Sigmoid colon (tissue), 7 donors: ENCODE measurements around the gene ARFIP1. TPM values are rescaled to one million over a fixed set of nuclear protein-coding genes. Genes with fewer than 3 reads are reported as not detected.
A peak's percentile ranks its signal among the peaks of the same experiment; 100 is the strongest.

Experiments used
- DNase-seq: peaks from one replicate; pipeline ENCODE4 v3.0.0-alpha.2; 2019
- H3K27ac ChIP-seq, 4 donors: fragments of 200-600 bp; sonication (generic); one replicate each; pipeline ENCODE4 v1.5.1; 2016 to 2019; ENCODE audit warnings: mild to moderate bottlenecking in 1 of 4
- H3K27me3 ChIP-seq, 3 donors: fragments of 200-600 bp; sonication (generic); one replicate each; pipeline ENCODE4 v1.5.1; 2019; ENCODE audit warnings: mild to moderate bottlenecking in 1 of 3
- H3K36me3 ChIP-seq, 4 donors: fragments of 200-600 bp; sonication (generic); one replicate each; pipeline ENCODE4 v1.5.1; 2016 to 2019
- H3K4me1 ChIP-seq, 4 donors: fragments of 200-600 bp; sonication (generic); one replicate each; pipeline ENCODE4 v1.5.1; 2017 to 2019
- H3K4me3 ChIP-seq, 4 donors: fragments of 200-600 bp; sonication (generic); one replicate each; pipeline ENCODE4 v1.5.1; 2017 to 2019; ENCODE audit warnings: mild to moderate bottlenecking in 2 of 4, moderate library complexity in 1 of 4
- H3K9me3 ChIP-seq, 4 donors: fragments of 200-600 bp in 3 of 4; sonication (generic) in 3 of 4; one replicate each; pipeline versions ENCODE4 v1.5.1 to v1.6.1; 2013 to 2019
- CTCF ChIP-seq, 4 experiments: fragments of 450-650 bp in 3 of 4; fragments of 200-600 bp in 1 of 4; IDR thresholded peaks; one replicate each; pipeline ENCODE4 v1.5.1; 2016 to 2019; ENCODE audit warnings: antibody characterized with exemption in 4 of 4, mild to moderate bottlenecking in 3 of 4, moderate library complexity in 2 of 4
- EP300 ChIP-seq, 4 donors: sonication (generic); formaldehyde crosslinking; IDR thresholded peaks; one replicate each; pipeline ENCODE4 v1.6.1; 2017; ENCODE audit warnings: antibody characterized with exemption in 4 of 4
- POLR2A ChIP-seq, 2 donors: fragments of 450-650 bp; IDR thresholded peaks; one replicate each; pipeline ENCODE4 v1.6.1; 2016; ENCODE audit warnings: antibody characterized with exemption in 2 of 2, mild to moderate bottlenecking in 2 of 2, moderate library complexity in 2 of 2
- POLR2AphosphoS5 ChIP-seq, 4 donors: sonication (generic); formaldehyde crosslinking; IDR thresholded peaks; one replicate each; pipeline ENCODE4 v1.6.1; 2017; ENCODE audit warnings: antibody characterized with exemption in 4 of 4
- WGBS, 2 donors: extraction: QIAGEN DNeasy Blood & Tissue Kit; methylation state at CpG; one replicate each; pipeline ENCODE4 v1.1.7; 2013; 5-methylcytosine and 5-hydroxymethylcytosine counted together
- intact Hi-C: fragments of 100-400 bp; cut with DNase I; formaldehyde crosslinking; loops from one replicate; pipeline ENCODE4 v1.15.1; 2023
- polyA plus RNA-seq, 3 donors: library from polyadenylated mRNA; stranded (reverse); fragments of 200-250 nt; gene quantifications; one replicate each; pipeline ENCODE4 v1.2.3, GENCODE V29; 2013
- total RNA-seq, 4 donors: library from RNA; depleted of rRNA; stranded (reverse); fragments of >200 nt; gene quantifications; one replicate each; pipeline ENCODE4 v1.1.0, GENCODE V29; 2016
- donor health status: healthy with polysubstance abuse.
- donor health status: Bipolar disorder and iron deficiency.
- donor health status: healthy.

The ARFIP1 gene
- total and polyA plus RNA-seq, 7 donors: 22.1 to 50.9 (median 33.2) TPM

GRCh38 chr4:152939621-152940020 is 159.9 kb downstream of the ARFIP1 start:
- H3K9me3 ChIP-seq: no peaks in the 10 kb centered on the region
- no peak overlapping the region for H3K4me3 ChIP-seq
- TF ChIP-seq CTCF (IDR thresholded peaks at IDR 0.05): no peak
- no peak for TF ChIP-seq POLR2AphosphoS5 (IDR thresholded peaks at IDR 0.05)
- no peak for TF ChIP-seq EP300 (IDR thresholded peaks at IDR 0.05)
- no peak for TF ChIP-seq POLR2A (IDR thresholded peaks at IDR 0.05)
- H3K4me1 ChIP-seq: peaks cover 0 to 32% (median 28%) of the 10 kb centered on the region in 4 donors
- H3K27me3 ChIP-seq: peaks cover 16 to 61% (median 41%) of the 10 kb centered on the region in 3 donors
- intact Hi-C loops: no loop called here
- 76 to 90% methylated on average over 2 of the region's 2 CpGs for WGBS, 2 donors
- no peak overlapping the region for H3K27ac ChIP-seq
- DNase-seq: no peak
- H3K36me3 ChIP-seq: no peaks in the 10 kb centered on the region

- intact Hi-C loops: no loop called here
- H3K4me1 ChIP-seq: peaks cover 0 to 31% (median 28%) of the 10 kb centered on the region in 4 donors
- no peak for DNase-seq
- H3K4me3 ChIP-seq: no peak overlapping the region
- H3K27ac ChIP-seq: no peak overlapping the region
- H3K27me3 ChIP-seq: peaks cover 16 to 54% (median 41%) of the 10 kb centered on the region in 3 donors
- 67 to 85% methylated on average over 2 of the region's 2 CpGs for WGBS, 2 donors
- no peaks in the 10 kb centered on the region for H3K36me3 ChIP-seq
- TF ChIP-seq EP300 (IDR thresholded peaks at IDR 0.05): no peak
- no peaks in the 10 kb centered on the region for H3K9me3 ChIP-seq
These were observed 160.7 kb downstream of the ARFIP1 start for GRCh38 chr4:152940461-152940860.

GRCh38 chr4:152941411-152941810 is 161.7 kb downstream of the ARFIP1 start:
- Histone ChIP-seq H3K27me3 (peaks cover 13 to 45% (median 32%) of the 10 kb centered on the region in 3 donors), H3K9me3 (no peaks in the 10 kb centered on the region), H3K4me3 (no peak overlapping the region), H3K27ac (no peak overlapping the region), H3K36me3 (no peaks in the 10 kb centered on the region), H3K4me1 (peaks cover 0 to 22% (median 18%) of the 10 kb centered on the region in 4 donors)
- 81 to 83% methylated on average over 1 of the region's 1 CpG for WGBS, 2 donors
- TF ChIP-seq POLR2AphosphoS5 (IDR thresholded peaks at IDR 0.05) (no peak), EP300 (IDR thresholded peaks at IDR 0.05) (no peak), CTCF (IDR thresholded peaks at IDR 0.05) (no peak), POLR2A (IDR thresholded peaks at IDR 0.05) (no peak)
- DNase-seq: no peak
- intact Hi-C loops: no loop called here

GRCh38 chr4:152942346-152942745 is 162.6 kb downstream of the ARFIP1 start:
- Histone ChIP-seq H3K36me3 (no peaks in the 10 kb centered on the region), H3K27me3 (peaks cover 4 to 35% (median 23%) of the 10 kb centered on the region in 3 donors), H3K9me3 (no peaks in the 10 kb centered on the region), H3K4me3 (no peak overlapping the region), H3K27ac (no peak overlapping the region), H3K4me1 (peaks cover 0 to 13% (median 9%) of the 10 kb centered on the region in 4 donors)
- TF ChIP-seq EP300 (IDR thresholded peaks at IDR 0.05) (no peak), CTCF (IDR thresholded peaks at IDR 0.05) (no peak), POLR2A (IDR thresholded peaks at IDR 0.05) (no peak), POLR2AphosphoS5 (IDR thresholded peaks at IDR 0.05) (no peak)
- WGBS, 2 donors: 69 to 89% methylated on average over 2 of the region's 2 CpGs
- intact Hi-C loops: no loop called here
- DNase-seq: no peak

- intact Hi-C loops: no loop called here
- Histone ChIP-seq H3K27me3 (peaks cover 2 to 22% (median 12%) of the 10 kb centered on the region in 3 donors), H3K27ac (peak overlapping the region in 1 of 4 donors; percentile 62), H3K4me3 (no peak overlapping the region), H3K4me1 (peaks cover 0 to under 1% (median 0%) of the 10 kb centered on the region in 4 donors), H3K9me3 (no peaks in the 10 kb centered on the region), H3K36me3 (no peaks in the 10 kb centered on the region)
- TF ChIP-seq POLR2AphosphoS5 (IDR thresholded peaks at IDR 0.05) (peak in 1 of 4 donors; percentile 12), POLR2A (IDR thresholded peaks at IDR 0.05) (no peak), EP300 (IDR thresholded peaks at IDR 0.05) (no peak), CTCF (IDR thresholded peaks at IDR 0.05) (no peak)
- WGBS, 2 donors: 72 to 73% methylated on average over 6 of the region's 6 CpGs
- no peak for DNase-seq
These were observed 163.9 kb downstream of the ARFIP1 start for GRCh38 chr4:152943672-152944071.
